Type B pancreatic cell (in vitro differentiated cells): ENCODE results near the gene TPPP. TPM values are rescaled to one million over a fixed set of nuclear protein-coding genes. Genes with fewer than 3 reads are reported as not detected.
"Not testable (repeated sequence)": the region's sequence is repeated elsewhere in the genome, so short reads cannot be mapped to it uniquely, and the experiment has no call there.

Experiments
- DNase-seq: peaks from one replicate; pipeline ENCODE4 v3.0.0; 2021; ENCODE audit warnings: mixed read lengths; ENCODE audit not compliant: unreplicated experiment; ENCODE audit errors: extremely low spot score
- H3K27ac Mint-ChIP-seq: 2 replicates; pipeline ENCODE4 v1.8.0; 2021; ENCODE audit warnings: mild to moderate bottlenecking, mixed read lengths
- H3K27me3 Mint-ChIP-seq: 2 replicates; pipeline ENCODE4 v1.8.0; 2021; ENCODE audit warnings: mixed read lengths
- H3K36me3 Mint-ChIP-seq: 2 replicates; pipeline ENCODE4 v1.8.0; 2021; ENCODE audit warnings: mixed read lengths
- H3K4me1 Mint-ChIP-seq: one replicate; pipeline ENCODE4 v1.8.0; 2021; ENCODE audit warnings: mixed read lengths; ENCODE audit not compliant: unreplicated experiment
- H3K4me3 Mint-ChIP-seq: 2 replicates; pipeline ENCODE4 v1.8.0; 2021; ENCODE audit warnings: mild to moderate bottlenecking, mixed read lengths
- H3K9me3 Mint-ChIP-seq: 2 replicates; pipeline ENCODE4 v1.8.0; 2021; ENCODE audit warnings: mixed read lengths
- long read RNA-seq: library from polyadenylated mRNA; unstranded; transcript quantifications from one replicate; pipeline ENCODE4 v2.0.0, GENCODE V29; 2020
- total RNA-seq: library from RNA; stranded (reverse); gene quantifications from 2 replicates; pipeline ENCODE4 v1.2.1, GENCODE V29; 2021; ENCODE audit warnings: low replicate concordance
- TF ChIP-seq, protein P1 (sequence below): fragments of 200-600 bp; sonication (generic); conservative IDR thresholded peaks from 2 replicates; pipeline ENCODE4 v1.5.0; 2021; ENCODE audit warnings: antibody characterized with exemption, mild to moderate bottlenecking

The TPPP gene
- total RNA-seq: 3.6 and 5.0 TPM in 2 replicates
- long read RNA-seq: 0 reads

DNA sequence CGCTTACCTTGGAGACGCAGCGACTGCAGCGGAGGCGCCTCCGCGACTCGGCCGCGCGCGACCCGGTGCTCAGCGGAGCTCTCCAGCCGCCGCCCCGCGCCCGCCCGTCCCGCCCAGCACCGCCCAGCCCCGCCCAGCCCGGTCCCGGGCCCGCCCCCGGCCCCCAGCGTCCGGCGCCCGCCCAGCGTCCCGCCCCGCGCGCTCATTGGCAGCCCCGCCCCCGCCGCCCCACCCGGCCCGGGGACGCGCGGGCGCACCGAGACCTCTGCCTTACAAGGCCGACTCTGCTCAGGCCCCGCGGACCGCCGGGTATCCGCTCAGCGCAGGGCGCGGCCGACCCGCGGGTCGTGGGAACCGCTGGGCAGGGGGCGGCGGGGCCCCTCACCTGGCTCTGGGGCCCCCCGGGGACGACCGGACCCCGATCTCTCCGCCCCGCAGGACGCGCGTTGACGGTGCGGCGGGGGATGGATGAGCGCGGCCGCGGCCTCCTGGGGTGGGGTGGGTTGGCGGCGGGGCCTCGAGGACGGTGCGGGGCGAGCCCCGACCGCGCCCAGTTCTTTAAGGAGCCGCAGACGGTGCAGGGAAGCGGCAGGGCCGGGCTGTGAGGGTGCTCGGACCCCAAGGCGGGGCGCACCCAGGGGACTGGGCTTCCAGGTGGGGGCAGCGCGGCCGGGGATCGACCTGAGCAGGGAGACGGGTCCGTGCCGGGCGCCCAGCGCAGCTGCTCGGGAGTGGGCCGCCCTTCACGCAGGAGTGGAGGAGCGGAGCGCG is at the start of gene TPPP:
Gene TPPP, minus strand, starts transcription at position 82 of the 771 bp plus-strand sequence. CDS start 15,292 bp downstream, outside the sequence.
- DNase-seq: peak; percentile 89
- not testable (repeated sequence) for H3K9me3 Mint-ChIP-seq, H3K36me3 Mint-ChIP-seq, H3K4me1 Mint-ChIP-seq, H3K27ac Mint-ChIP-seq, H3K4me3 Mint-ChIP-seq
- H3K27me3 Mint-ChIP-seq: peaks cover 11% of the 10 kb centered on the region

DNA sequence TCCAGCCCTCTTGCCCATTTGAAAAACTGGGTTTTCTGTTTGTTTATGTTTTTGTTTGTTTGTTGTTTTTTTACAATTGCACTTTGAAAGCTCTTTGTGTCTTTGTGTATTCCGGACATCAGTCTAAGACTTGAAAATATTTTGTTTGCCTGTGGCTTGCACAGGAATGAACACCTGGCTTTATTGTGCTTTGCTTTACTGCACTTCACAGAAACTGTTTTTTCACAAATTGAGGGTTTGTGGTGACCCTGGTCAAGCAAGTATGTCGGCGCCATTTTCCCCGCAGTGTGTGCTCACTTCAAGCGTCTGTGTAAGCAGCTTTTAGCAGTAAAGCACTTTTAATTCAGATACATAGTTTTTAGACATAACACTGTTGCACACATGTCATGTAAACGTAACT is 49.1 kb upstream of the TPPP start:
- H3K36me3 Mint-ChIP-seq, H3K27ac Mint-ChIP-seq, H3K4me1 Mint-ChIP-seq, H3K9me3 Mint-ChIP-seq, H3K4me3 Mint-ChIP-seq, DNase-seq, H3K27me3 Mint-ChIP-seq: not testable (repeated sequence)

DNA sequence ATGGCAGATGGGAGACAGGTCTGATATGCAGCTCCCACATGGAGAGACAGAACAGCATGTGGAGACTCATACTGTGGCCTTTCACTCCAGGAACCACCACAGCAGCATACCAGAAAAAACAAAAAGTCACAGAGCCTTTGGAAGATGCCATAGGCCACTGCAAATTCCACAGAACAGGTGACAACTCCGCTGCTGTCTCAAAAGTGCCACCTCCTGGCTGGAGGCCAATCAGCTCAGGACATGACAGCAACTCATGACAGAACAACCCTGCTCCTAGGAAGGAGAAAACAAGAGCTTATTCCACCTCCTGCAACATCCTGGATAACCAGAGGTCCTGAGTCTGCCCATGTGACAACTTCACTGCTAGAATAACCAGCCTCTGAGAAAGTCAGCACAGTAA is 41.0 kb upstream of the TPPP start:
- not testable (repeated sequence) for H3K4me1 Mint-ChIP-seq, H3K36me3 Mint-ChIP-seq, DNase-seq, H3K4me3 Mint-ChIP-seq, H3K27ac Mint-ChIP-seq, H3K9me3 Mint-ChIP-seq
- peaks cover 14% of the 10 kb centered on the region for H3K27me3 Mint-ChIP-seq

DNA sequence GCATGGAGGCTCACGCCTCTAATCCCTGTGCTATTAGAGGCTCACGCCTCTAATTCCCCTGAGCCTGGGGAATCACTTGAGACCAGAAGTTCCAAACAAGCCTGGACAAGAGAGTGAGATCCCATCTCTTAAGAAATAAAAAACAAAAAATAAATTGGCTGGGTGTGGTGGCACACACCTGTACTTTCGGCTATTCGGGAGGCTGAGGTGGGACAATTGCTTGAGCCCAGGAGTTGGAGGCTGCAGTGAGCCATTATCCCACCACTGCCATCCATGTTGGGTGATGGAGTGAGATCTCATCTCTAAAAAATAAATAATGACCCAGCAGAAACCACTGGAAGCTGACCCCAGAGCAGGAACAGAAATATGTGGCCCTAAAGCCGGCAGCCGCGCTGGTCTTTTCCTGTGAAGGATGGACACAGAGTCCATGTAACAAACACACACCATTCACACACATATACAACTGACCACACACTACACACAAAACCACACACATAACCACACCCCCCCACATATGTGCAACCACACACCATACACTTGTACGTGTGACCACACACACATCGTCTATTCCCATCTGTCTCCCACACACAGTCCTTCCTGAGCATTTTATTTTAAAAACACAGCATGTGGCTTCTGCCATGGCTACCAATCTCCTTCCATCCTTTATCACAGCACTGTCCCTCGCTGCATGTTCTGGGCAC is 39.8 kb upstream of the TPPP start:
- H3K4me1 Mint-ChIP-seq, H3K9me3 Mint-ChIP-seq, H3K36me3 Mint-ChIP-seq, H3K27ac Mint-ChIP-seq, DNase-seq, H3K4me3 Mint-ChIP-seq: not testable (repeated sequence)
- peaks cover 11% of the 10 kb centered on the region for H3K27me3 Mint-ChIP-seq

DNA sequence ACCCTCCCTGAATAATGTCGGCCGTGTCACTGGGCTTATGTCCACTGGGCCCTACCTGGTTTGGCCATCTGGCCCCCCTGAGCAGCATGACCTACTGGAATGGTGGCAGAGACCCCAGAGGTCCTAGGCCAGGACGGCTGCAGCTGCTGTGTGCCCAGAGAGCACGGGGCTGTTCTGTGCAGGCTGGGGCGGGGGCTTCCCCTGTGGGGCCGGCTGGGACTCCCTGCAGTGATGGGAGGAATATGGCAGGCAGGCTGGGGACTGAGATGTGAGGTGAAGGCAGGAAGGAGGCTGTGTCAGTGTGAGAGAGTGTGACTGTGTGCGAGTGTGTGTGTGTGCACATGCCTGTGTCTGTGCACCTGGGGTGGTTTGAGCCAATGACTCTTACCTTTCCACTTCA is 36.1 kb upstream of the TPPP start:
- not testable (repeated sequence) for H3K4me3 Mint-ChIP-seq, H3K4me1 Mint-ChIP-seq, H3K36me3 Mint-ChIP-seq, H3K9me3 Mint-ChIP-seq, H3K27ac Mint-ChIP-seq, H3K27me3 Mint-ChIP-seq, DNase-seq

DNA sequence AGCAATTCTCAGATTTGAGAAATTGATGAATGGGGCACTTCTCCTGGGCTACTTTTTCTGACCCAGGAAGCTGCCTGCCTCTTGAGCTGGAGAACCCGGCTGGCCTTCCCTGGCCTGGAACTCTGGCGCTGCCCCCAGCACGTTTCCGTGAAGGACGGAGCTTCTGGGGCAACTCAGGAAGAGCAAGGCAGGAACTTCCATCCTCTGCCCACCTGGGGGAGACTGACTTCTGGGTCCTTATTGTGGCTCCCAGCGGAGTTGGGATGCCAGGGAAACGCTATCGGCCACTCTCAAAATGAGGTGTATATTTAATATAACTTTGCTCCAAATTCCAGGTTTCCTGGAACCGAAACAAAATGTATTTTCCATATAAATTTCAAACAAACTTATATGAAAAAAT is 33.9 kb upstream of the TPPP start:
- H3K36me3 Mint-ChIP-seq, H3K9me3 Mint-ChIP-seq, H3K4me1 Mint-ChIP-seq, H3K4me3 Mint-ChIP-seq, H3K27me3 Mint-ChIP-seq, H3K27ac Mint-ChIP-seq, DNase-seq: not testable (repeated sequence)
- TF ChIP-seq, protein P1, sequence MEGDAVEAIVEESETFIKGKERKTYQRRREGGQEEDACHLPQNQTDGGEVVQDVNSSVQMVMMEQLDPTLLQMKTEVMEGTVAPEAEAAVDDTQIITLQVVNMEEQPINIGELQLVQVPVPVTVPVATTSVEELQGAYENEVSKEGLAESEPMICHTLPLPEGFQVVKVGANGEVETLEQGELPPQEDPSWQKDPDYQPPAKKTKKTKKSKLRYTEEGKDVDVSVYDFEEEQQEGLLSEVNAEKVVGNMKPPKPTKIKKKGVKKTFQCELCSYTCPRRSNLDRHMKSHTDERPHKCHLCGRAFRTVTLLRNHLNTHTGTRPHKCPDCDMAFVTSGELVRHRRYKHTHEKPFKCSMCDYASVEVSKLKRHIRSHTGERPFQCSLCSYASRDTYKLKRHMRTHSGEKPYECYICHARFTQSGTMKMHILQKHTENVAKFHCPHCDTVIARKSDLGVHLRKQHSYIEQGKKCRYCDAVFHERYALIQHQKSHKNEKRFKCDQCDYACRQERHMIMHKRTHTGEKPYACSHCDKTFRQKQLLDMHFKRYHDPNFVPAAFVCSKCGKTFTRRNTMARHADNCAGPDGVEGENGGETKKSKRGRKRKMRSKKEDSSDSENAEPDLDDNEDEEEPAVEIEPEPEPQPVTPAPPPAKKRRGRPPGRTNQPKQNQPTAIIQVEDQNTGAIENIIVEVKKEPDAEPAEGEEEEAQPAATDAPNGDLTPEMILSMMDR: peak; percentile 40

DNA sequence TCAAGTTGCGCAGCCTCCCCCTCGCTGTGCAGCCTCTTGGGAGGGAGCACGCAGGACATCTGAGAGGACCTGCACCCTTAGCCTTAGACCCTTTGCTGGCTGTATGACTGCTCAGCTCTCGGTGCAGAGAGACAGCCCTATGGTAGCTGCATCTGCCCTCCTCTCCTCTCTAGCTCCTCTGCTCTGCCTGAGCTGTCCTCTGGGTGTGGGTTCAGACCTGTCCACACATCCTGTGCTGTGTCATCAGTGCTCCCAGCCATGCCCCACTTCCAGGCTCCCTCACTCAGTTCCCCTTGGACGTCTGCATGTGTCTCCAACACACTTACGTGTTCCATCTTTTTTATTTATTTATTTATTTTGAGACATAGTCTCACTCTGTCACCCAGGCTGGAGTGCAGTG is 30.7 kb upstream of the TPPP start:
- H3K9me3 Mint-ChIP-seq: peaks cover 10% of the 10 kb centered on the region
- not testable (repeated sequence) for H3K36me3 Mint-ChIP-seq, H3K4me1 Mint-ChIP-seq, H3K27ac Mint-ChIP-seq, DNase-seq, H3K4me3 Mint-ChIP-seq
- peaks cover 25% of the 10 kb centered on the region for H3K27me3 Mint-ChIP-seq

DNA sequence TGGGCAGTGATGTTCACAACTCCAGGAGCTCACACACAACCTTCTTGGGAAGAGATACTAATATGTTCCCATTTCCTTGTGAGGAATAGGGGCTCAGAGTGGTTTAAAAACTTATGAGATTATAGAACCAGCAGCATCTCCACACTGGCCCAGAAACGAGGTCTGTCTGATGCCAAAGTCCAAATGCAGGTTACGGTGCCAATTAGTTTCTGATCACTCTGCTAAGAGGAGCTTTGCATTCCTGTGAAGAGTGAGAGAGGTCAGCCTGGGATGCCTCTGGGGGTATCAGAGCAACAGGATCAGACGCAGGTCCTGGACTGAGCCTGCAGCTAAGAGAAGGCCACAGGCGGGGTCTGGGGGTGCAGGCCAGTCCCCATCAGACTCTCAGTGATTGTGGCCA is 30.2 kb upstream of the TPPP start:
- not testable (repeated sequence) for H3K36me3 Mint-ChIP-seq, H3K4me1 Mint-ChIP-seq, H3K27ac Mint-ChIP-seq, DNase-seq, H3K4me3 Mint-ChIP-seq
- peaks cover 25% of the 10 kb centered on the region for H3K27me3 Mint-ChIP-seq
- peaks cover 10% of the 10 kb centered on the region for H3K9me3 Mint-ChIP-seq

DNA sequence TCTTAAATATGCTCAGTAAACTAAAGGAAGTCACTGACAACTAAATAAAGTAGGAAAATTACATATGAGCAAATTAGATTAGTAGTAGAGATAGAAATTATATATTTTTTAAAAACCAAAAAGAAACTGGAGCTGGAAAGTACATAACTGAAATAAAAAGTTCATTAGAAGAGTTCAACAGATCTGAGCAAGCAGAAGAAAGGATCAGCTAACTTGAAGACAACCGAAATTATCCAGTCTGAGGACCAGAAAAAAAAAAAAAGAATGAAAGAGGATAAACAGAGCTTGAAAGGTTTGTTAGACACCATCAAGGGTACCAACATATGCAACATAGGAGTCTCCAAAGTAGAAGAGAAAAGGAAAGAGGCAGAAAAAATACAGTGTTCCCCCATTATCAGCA is 26.2 kb upstream of the TPPP start:
- H3K4me3 Mint-ChIP-seq, DNase-seq, H3K27ac Mint-ChIP-seq, H3K36me3 Mint-ChIP-seq, H3K4me1 Mint-ChIP-seq: not testable (repeated sequence)
- Mint-ChIP-seq H3K27me3 (peaks cover 20% of the 10 kb centered on the region), H3K9me3 (peaks cover 10% of the 10 kb centered on the region)
